ENCODE measurements around the gene OR10C1. TPM values are rescaled to one million over a fixed set of nuclear protein-coding genes. Genes with fewer than 3 reads are reported as not detected.

The OR10C1 gene
- total RNA-seq, 4 donors from 2014 or later, result not detected

DNA sequence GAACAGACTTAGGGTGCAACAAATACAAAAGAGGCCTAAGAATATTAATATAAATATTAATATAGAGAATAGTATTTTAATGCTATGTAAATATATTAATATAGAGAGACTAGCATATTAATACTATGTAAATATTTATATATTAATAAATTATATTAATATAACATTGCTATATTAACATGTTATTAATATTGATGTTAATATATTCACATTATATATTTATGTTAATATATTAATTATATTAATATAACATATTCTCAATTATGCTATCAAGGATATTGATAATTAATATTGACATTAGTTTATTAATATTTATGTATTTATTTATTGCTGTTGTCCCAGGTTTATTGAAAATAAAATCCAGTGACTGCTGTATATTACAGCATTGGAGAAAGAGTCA lies 49.8 kb downstream of the OR10C1 start:
- TF ChIP-seq, protein P1, sequence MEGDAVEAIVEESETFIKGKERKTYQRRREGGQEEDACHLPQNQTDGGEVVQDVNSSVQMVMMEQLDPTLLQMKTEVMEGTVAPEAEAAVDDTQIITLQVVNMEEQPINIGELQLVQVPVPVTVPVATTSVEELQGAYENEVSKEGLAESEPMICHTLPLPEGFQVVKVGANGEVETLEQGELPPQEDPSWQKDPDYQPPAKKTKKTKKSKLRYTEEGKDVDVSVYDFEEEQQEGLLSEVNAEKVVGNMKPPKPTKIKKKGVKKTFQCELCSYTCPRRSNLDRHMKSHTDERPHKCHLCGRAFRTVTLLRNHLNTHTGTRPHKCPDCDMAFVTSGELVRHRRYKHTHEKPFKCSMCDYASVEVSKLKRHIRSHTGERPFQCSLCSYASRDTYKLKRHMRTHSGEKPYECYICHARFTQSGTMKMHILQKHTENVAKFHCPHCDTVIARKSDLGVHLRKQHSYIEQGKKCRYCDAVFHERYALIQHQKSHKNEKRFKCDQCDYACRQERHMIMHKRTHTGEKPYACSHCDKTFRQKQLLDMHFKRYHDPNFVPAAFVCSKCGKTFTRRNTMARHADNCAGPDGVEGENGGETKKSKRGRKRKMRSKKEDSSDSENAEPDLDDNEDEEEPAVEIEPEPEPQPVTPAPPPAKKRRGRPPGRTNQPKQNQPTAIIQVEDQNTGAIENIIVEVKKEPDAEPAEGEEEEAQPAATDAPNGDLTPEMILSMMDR (IDR thresholded peaks at IDR 0.05; ENCODE audit: low read depth), result no peak

DNA sequence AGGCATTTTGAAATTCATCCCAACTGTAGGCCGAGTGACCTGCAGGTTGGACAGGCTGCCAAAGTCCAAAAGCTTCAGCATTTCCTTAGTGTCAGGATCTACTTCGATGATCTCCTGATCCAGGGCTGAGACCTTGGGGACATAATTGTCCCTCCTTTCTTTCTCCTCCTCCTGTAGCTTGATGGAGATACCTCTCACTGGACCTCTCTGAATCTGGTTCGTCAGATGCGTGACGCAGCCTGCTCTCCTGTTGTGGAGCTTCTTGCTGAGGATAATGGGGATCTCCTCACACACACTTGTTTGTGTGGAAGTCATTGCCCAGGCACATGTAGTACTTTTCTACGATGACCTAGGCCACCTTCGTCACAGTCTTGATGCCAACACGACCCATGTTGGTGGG lies 50.2 kb downstream of the OR10C1 start:
- TF ChIP-seq, protein P1 (IDR thresholded peaks at IDR 0.05; ENCODE audit: low read depth), result no peak

DNA sequence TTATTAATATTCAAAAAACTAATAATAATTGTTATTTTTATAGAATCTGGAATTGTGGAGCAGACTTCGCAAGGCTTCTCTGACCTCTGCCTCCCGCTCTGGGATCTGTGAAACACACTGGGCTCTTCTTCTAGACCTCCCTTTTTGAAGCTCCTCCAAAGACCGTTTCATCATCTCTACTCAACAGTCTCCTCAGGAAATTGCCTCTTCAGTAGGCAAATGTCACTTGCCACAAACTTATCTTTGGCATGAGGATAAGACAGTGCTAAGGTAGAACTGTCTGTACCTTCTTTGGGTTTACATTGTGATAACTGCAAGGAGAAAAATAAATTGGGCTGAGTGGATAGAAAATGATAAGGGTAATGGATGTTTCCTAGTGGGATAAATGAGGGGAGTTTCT lies 50.9 kb downstream of the OR10C1 start:
- TF ChIP-seq, protein P1 (IDR thresholded peaks at IDR 0.05; ENCODE audit: low read depth), result no peak

DNA sequence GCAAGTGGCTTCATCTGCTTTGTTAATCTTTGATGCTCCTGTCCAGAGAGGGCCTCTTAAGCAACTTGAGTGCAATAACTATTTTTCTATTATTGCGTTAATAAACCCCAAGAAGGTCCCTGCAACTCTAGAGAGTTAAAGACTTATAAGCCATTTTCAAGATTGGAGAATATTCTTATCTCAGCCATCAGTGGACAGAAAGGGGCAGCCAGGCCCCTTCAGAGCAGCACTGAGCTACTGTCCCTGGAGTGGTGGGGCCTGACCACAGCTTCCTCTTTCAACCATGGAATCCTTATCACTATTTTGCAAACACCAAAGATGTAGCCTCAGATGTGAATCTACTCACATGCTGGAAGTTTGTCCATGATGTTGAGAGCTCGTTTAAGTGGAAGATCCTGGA lies 51.4 kb downstream of the OR10C1 start:
- TF ChIP-seq, protein P1 (IDR thresholded peaks at IDR 0.05; ENCODE audit: low read depth), result no peak

Other genes starting within 250 kb of the OR10C1 start
- gene OR14J1, start 137.6 kb upstream of the OR10C1 start, total RNA-seq, result not detected
- gene OR5V1, start 70.4 kb upstream of the OR10C1 start, total RNA-seq, result not detected
- gene OR12D3, start 64.0 kb upstream of the OR10C1 start, total RNA-seq, result not detected
- gene OR12D2, start 43.7 kb upstream of the OR10C1 start, total RNA-seq, result not detected
- not detected for gene OR12D1, start 24.4 kb upstream of the OR10C1 start, total RNA-seq
- not detected for gene OR11A1, start 17.8 kb downstream of the OR10C1 start, total RNA-seq
- gene OR2H1, start 17.8 kb downstream of the OR10C1 start, total RNA-seq, result not detected
- not detected for gene MAS1L, start 48.6 kb downstream of the OR10C1 start, total RNA-seq
- 10 to 100 TPM in 1 of 4 donors, not detected in 3; 11.5 TPM for gene UBD, start 120.4 kb downstream of the OR10C1 start, total RNA-seq
- not detected for gene OR2H2, start 145.8 kb downstream of the OR10C1 start, total RNA-seq
- 10 to 100 TPM; 20.6 to 31.0 (median 25.0) TPM for gene GABBR1, start 193.9 kb downstream of the OR10C1 start, total RNA-seq
- gene MOG, start 217.8 kb downstream of the OR10C1 start, total RNA-seq, result not detected
- 1 to 10 TPM in 1 of 4 donors, not detected in 3; 1.0 TPM for gene ZFP57, start 241.8 kb downstream of the OR10C1 start, total RNA-seq